Activated CD4-positive, alpha-beta T cell treated with anti-CD3 and anti-CD28 coated beads for 48 hours (primary cell): ENCODE data around the gene BRD8.

Source experiments
- DNase-seq: peaks from one replicate; pipeline ENCODE4 v3.0.0-alpha.2; 2020

BRD8 gene

DNA sequence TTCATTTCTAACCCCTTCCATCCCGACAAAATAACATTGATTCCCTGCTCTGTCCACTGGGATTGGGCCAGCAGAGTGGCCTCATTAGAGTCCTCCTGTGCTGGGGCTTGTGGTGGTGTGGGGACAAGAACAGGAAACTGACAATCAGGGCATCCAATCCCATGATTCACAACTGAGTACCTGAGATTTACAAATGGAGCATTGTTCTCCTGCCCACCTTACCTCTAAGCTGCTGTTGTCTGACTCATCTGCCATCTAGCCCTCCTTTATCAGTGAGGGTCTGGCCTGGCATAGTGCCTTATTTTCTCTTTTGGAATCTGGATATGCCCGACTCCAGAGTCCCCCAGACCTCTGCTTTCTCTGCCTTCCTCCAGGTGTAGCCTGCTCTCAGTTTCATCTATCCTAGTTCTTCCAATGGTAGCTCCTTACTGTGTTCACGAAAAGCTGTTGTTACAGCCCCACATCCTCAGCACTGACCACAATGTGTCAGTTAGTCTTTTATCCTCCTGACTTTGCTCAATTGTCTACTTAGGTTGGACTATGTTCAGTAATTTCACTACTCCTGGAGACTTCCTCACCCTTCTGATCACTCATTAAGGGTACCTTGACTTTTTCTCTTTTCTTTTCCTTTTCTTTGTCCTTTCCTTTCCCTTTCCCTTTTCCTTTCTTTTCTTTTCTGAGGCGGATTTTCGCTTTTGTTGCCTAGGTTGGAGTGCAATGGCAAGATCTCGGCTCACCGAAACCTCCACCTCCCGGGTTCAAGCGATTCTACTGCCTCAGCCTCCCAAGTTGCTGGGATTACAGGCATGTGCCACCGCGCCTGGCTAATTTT lies 81.2 kb downstream of the BRD8 start:
- no peak for DNase-seq

DNA sequence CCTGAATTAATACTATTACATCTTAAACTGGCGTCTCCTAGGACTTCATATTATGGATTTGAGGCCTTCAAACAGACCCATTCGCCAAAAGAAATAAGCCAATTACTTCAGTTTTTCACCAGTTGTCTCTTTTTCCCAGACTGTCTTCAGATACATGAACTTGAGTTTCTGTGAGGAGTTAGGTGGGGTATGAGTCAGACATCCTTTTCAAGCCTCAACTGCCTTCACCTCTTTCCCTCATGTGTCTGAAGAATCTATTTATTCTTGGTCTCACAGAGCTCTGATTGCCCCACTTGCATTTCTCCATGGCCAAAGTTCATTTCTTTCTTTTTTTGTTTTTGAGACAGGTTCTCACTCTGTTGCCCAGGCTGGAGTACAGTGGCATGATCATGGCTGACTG lies 82.1 kb downstream of the BRD8 start:
- no peak for DNase-seq

DNA sequence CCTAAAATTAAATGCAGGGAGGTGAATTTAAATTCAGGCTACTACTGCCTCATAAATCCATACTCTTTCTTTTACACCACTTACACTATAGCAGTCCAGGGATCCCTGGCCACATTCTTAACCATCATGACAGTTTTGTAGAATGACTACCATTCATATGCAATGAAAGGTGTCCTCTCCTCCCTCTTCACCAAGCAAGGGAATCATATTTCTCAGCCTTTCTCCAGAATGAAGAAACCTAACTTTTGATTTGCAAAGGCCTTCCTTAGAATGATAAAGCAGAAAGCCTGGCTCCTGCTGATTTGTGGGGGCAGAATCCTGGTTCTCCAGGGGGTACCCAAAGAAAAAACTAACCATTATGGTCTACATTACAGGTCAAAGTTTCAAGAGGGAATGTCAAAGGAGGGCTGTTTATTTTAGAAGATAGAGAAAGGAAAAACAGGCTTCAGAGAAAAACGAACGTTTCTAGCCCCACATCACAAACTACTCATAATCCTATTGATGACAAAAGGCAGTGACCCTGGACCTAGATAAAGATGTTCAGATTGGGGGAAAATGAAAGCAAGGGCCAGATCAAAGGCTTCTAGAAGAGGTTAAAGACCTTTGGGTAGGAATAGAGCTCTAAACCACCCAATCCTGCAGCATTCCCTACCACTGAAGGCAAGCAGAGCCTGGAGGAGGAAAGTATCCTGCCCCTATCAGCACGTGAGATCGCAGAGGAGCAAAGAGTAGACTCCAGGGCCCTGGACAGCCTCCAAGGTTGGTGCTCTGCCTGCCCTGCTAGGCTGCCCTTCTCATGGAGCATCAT lies 83.1 kb downstream of the BRD8 start:
- no peak for DNase-seq

GRCh38 chr5:138093036-138093435 lies 85.4 kb downstream of the BRD8 start:
- no peak for DNase-seq

DNA sequence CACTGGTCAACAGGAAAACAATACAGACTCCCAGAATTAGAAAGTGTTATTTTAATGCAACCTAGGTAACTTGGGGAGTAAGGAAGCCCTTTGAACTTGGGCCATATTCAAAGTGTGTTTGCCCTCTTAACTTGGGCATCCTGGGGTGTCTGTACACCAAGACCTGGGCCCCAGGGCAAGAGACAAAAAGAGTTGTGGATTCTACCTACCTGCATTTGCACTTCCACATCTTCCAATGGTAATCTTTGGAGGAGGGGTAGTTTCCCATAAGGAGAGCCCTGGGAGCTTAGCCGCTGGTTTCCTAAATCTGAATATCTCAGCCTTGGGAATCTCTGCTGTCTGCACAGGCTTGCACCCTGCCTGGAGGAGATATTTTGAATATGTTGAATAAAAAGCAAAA lies 86.1 kb downstream of the BRD8 start:
- no peak for DNase-seq

- DNase-seq = no peak
Observed at GRCh38 chr5:138091685-138092084, 86.7 kb downstream of the BRD8 start.
